Measurements from ENCODE around the gene TTC7B. TPM values are rescaled to one million over a fixed set of nuclear protein-coding genes. Genes with fewer than 3 reads are reported as not detected.

The TTC7B gene
- total and polyA plus RNA-seq, 2 experiments from 2014 or later, result 7.9 to 28.6 TPM

- DNase-seq (ENCODE audit: low spot score) (no peak), ATAC-seq (no peak)
- no peak overlapping the region for H3K4me2 ChIP-seq
- Mint-ChIP-seq H3K4me3 (no peak overlapping the region), H3K27me3 (ENCODE audit: insufficient read depth, low read depth, poor library complexity) (peaks cover 9% of the 10 kb centered on the region), H3K27ac (no peak overlapping the region), H3K4me1 (peaks cover 30% of the 10 kb centered on the region), H3K36me3 (ENCODE audit: low read depth) (no peaks in the 10 kb centered on the region), H3K9me3 (no peaks in the 10 kb centered on the region)
- H3K4me1 ChIP-seq (ENCODE audit: insufficient read depth), result peaks cover 5% of the 10 kb centered on the region; the same call in 1 of the 2 replicates
- no peak overlapping the region for H3K4me3 ChIP-seq
- peaks cover 5% of the 10 kb centered on the region; the same call in 1 of the 2 replicates for H3K9me2 ChIP-seq (ENCODE audit: insufficient read depth)
- TF ChIP-seq POLR2AphosphoS5 (IDR thresholded peaks at IDR 0.05; ENCODE audit: low read depth) (no peak), ZNF114 (CRISPR knock-in tag; IDR thresholded peaks at IDR 0.05) (no peak), STAT1 (IDR thresholded peaks at IDR 0.05; ENCODE audit: unreplicated experiment) (no peak), EZH2phosphoT487 (IDR thresholded peaks at IDR 0.05; ENCODE audit: unreplicated experiment) (no peak), CREB1 (CRISPR knock-in tag; IDR thresholded peaks at IDR 0.05; ENCODE audit: low read depth) (no peak), NANOG (IDR thresholded peaks at IDR 0.05; ENCODE audit: borderline replicate concordance) (no peak), ZNF331 (CRISPR knock-in tag; IDR thresholded peaks at IDR 0.05; ENCODE audit: low read depth) (no peak), REST (IDR thresholded peaks at IDR 0.05; ENCODE audit: unreplicated experiment) (no peak), EZH2 (IDR thresholded peaks at IDR 0.05; ENCODE audit: low read depth, unreplicated experiment) (no peak), ZNF462 (CRISPR knock-in tag; IDR thresholded peaks at IDR 0.05) (no peak), ETS1 (IDR thresholded peaks at IDR 0.05) (no peak), JUNB (IDR thresholded peaks at IDR 0.05; ENCODE audit: unreplicated experiment) (no peak)
- no peaks in the 10 kb centered on the region for H3K27me3 ChIP-seq (ENCODE audit: insufficient read depth)
- H4K20me1 ChIP-seq (replicated peaks; ENCODE audit: insufficient read depth), result no peaks in the 10 kb centered on the region
- H3F3A ChIP-seq (replicated peaks; ENCODE audit: low read depth), result no peaks in the 10 kb centered on the region
- no peaks in the 10 kb centered on the region for H3K36me3 ChIP-seq (ENCODE audit: insufficient read depth)
- no peak overlapping the region for H2AFZ ChIP-seq
- H3K79me2 ChIP-seq (replicated peaks; ENCODE audit: insufficient read depth), result no peaks in the 10 kb centered on the region
- H3K27ac ChIP-seq (ENCODE audit: low read depth), result no peak overlapping the region
Observed at GRCh38 chr14:90721619-90722305, 94.5 kb downstream of the TTC7B start.

All from GM23338 (cell line).